Measurements from ENCODE around the gene RHOBTB1.

RHOBTB1 gene

DNA sequence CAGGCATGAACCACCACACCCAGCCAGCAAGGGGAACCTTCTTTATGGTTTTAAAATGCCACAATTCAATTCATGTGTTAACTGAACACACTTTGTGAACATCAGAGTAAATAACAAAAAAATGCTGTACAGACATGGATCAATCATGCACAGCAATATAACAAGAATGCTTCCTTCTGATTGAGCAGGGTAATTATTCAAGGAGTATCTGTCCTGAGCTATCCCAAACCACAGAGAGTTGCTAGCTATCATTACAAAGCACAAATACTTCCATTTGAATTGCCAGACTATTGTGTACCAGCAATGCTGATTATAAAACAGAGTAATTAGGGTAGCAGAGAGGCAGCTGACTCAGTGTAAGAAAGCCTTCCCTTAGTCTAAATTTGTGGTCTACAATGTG is 11.3 kb upstream of the RHOBTB1 start:
- no peaks in the 10 kb centered on the region for H3F3A ChIP-seq (ENCODE audit: insufficient read depth)
- H3K4me2 ChIP-seq (ENCODE audit: low read depth, low read length, poor library complexity, severe bottlenecking) = no peak overlapping the region
- H4K20me1 ChIP-seq (ENCODE audit: low read depth, low read length) = no peaks in the 10 kb centered on the region
- TF ChIP-seq, protein P1, sequence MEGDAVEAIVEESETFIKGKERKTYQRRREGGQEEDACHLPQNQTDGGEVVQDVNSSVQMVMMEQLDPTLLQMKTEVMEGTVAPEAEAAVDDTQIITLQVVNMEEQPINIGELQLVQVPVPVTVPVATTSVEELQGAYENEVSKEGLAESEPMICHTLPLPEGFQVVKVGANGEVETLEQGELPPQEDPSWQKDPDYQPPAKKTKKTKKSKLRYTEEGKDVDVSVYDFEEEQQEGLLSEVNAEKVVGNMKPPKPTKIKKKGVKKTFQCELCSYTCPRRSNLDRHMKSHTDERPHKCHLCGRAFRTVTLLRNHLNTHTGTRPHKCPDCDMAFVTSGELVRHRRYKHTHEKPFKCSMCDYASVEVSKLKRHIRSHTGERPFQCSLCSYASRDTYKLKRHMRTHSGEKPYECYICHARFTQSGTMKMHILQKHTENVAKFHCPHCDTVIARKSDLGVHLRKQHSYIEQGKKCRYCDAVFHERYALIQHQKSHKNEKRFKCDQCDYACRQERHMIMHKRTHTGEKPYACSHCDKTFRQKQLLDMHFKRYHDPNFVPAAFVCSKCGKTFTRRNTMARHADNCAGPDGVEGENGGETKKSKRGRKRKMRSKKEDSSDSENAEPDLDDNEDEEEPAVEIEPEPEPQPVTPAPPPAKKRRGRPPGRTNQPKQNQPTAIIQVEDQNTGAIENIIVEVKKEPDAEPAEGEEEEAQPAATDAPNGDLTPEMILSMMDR (IDR thresholded peaks at IDR 0.05; ENCODE audit: insufficient read depth, low read length, poor library complexity, severe bottlenecking) = no peak
- no peaks in the 10 kb centered on the region for H3K79me2 ChIP-seq (ENCODE audit: insufficient read depth, low read length)
- H3K9ac ChIP-seq (ENCODE audit: low read length) = no peak overlapping the region
- no peaks in the 10 kb centered on the region for H3K36me3 ChIP-seq (ENCODE audit: low read length)
- H3K4me3 ChIP-seq (ENCODE audit: insufficient read depth, low read length, poor library complexity, severe bottlenecking) = no peak overlapping the region
- H3K9me3 ChIP-seq (ENCODE audit: insufficient read depth, low read length) = no peaks in the 10 kb centered on the region
- H3K27ac ChIP-seq (ENCODE audit: low read depth, low read length) = no peak overlapping the region
- no peak overlapping the region for H2AFZ ChIP-seq (ENCODE audit: low read depth, low read length, severe bottlenecking)
- H3K27me3 ChIP-seq (ENCODE audit: low read length) = no peaks in the 10 kb centered on the region
- no peaks in the 10 kb centered on the region for H3K9me2 ChIP-seq (replicated peaks; ENCODE audit: insufficient read depth, low read length)

DNA sequence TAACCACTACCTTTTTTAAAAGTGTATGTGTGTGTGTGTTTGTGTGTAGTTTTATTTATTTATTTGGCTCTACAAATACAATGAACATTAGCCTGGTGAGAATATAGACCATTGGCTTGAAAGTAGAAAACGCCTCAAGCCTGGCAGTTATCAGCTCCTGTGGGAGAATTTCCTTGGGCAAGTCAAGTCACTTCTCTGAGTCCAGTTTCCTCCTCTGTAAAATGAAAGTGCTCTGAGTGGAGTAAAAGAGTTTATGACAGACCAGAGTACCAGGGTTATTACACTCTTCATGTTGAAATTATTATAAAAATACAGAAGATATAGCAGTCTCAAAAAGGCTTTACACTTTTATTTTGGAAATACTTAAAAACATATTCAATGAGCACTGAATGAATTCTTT is 10.1 kb upstream of the RHOBTB1 start:
- Histone ChIP-seq H3K36me3 (ENCODE audit: low read length) (no peaks in the 10 kb centered on the region), H3K27ac (ENCODE audit: low read depth, low read length) (no peak overlapping the region), H4K20me1 (ENCODE audit: low read depth, low read length) (no peaks in the 10 kb centered on the region), H3K9me2 (replicated peaks; ENCODE audit: insufficient read depth, low read length) (no peaks in the 10 kb centered on the region), H3F3A (ENCODE audit: insufficient read depth) (no peaks in the 10 kb centered on the region), H3K4me3 (ENCODE audit: insufficient read depth, low read length, poor library complexity, severe bottlenecking) (no peak overlapping the region), H3K9me3 (ENCODE audit: insufficient read depth, low read length) (no peaks in the 10 kb centered on the region), H3K4me2 (ENCODE audit: low read depth, low read length, poor library complexity, severe bottlenecking) (no peak overlapping the region), H3K9ac (ENCODE audit: low read length) (no peak overlapping the region), H3K27me3 (ENCODE audit: low read length) (no peaks in the 10 kb centered on the region), H3K79me2 (ENCODE audit: insufficient read depth, low read length) (no peaks in the 10 kb centered on the region), H2AFZ (ENCODE audit: low read depth, low read length, severe bottlenecking) (no peak overlapping the region)
- TF ChIP-seq, protein P1 (IDR thresholded peaks at IDR 0.05; ENCODE audit: insufficient read depth, low read length, poor library complexity, severe bottlenecking) = no peak
- TF ChIP-seq EZH2phosphoT487 (conservative IDR thresholded peaks at IDR 0.05; ENCODE audit: low read length) = no peak

DNA sequence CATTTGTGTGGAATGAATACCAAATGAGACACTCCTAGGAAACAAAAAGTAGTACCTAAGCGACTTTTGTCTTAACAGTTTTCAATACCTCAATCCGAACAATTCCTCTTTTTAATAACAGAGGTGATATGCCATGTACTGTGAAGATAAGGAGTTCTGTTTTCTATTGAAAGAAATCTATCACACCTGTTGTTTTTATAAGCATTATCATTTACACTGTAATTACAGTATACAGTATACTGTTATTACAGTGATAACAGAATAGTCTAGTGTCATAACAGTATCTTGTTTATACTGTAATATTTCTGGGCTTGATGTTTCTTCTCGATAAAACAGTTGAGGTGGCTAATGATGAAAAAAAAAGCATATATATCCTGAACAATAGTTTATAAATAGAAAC is 9.4 kb upstream of the RHOBTB1 start:
- Histone ChIP-seq H3K36me3 (ENCODE audit: low read length) (no peaks in the 10 kb centered on the region), H3K4me2 (ENCODE audit: low read depth, low read length, poor library complexity, severe bottlenecking) (no peak overlapping the region), H3K79me2 (ENCODE audit: insufficient read depth, low read length) (no peaks in the 10 kb centered on the region), H3K4me3 (ENCODE audit: insufficient read depth, low read length, poor library complexity, severe bottlenecking) (no peak overlapping the region), H3K9me2 (replicated peaks; ENCODE audit: insufficient read depth, low read length) (no peaks in the 10 kb centered on the region), H3K27me3 (ENCODE audit: low read length) (no peaks in the 10 kb centered on the region), H2AFZ (ENCODE audit: low read depth, low read length, severe bottlenecking) (no peak overlapping the region), H3K27ac (ENCODE audit: low read depth, low read length) (no peak overlapping the region), H3K9ac (ENCODE audit: low read length) (no peak overlapping the region), H4K20me1 (ENCODE audit: low read depth, low read length) (no peaks in the 10 kb centered on the region), H3K9me3 (ENCODE audit: insufficient read depth, low read length) (no peaks in the 10 kb centered on the region), H3F3A (ENCODE audit: insufficient read depth) (no peaks in the 10 kb centered on the region)
- no peak for TF ChIP-seq EZH2phosphoT487 (conservative IDR thresholded peaks at IDR 0.05; ENCODE audit: low read length)
- TF ChIP-seq, protein P1 (IDR thresholded peaks at IDR 0.05; ENCODE audit: insufficient read depth, low read length, poor library complexity, severe bottlenecking) = no peak

DNA sequence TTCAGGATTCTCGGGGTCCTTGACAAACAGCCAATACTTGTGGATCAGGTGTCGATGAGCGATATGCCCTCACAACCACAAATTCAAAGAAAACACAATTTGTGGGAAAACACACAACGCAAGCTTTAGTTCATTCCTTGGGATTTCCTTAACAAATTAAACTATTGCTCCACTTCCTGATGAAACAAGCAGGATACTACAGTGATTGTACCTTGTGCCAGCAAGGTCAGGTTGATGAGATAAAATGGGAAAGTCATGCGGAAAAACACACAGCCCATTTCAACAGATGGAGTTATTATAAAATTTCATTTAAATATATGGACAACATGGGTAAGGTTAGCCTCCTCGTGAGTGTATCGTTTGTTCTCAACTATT is 8.8 kb upstream of the RHOBTB1 start:
- Histone ChIP-seq H3K27ac (ENCODE audit: low read depth, low read length) (no peak overlapping the region), H3K4me2 (ENCODE audit: low read depth, low read length, poor library complexity, severe bottlenecking) (no peak overlapping the region), H3K27me3 (ENCODE audit: low read length) (no peaks in the 10 kb centered on the region), H3K4me3 (ENCODE audit: insufficient read depth, low read length, poor library complexity, severe bottlenecking) (no peak overlapping the region), H3F3A (ENCODE audit: insufficient read depth) (no peaks in the 10 kb centered on the region), H3K9ac (ENCODE audit: low read length) (no peak overlapping the region), H3K79me2 (ENCODE audit: insufficient read depth, low read length) (no peaks in the 10 kb centered on the region), H4K20me1 (ENCODE audit: low read depth, low read length) (no peaks in the 10 kb centered on the region), H3K36me3 (ENCODE audit: low read length) (no peaks in the 10 kb centered on the region), H2AFZ (ENCODE audit: low read depth, low read length, severe bottlenecking) (no peak overlapping the region), H3K9me3 (ENCODE audit: insufficient read depth, low read length) (no peaks in the 10 kb centered on the region), H3K9me2 (replicated peaks; ENCODE audit: insufficient read depth, low read length) (no peaks in the 10 kb centered on the region)
- TF ChIP-seq, protein P1 (IDR thresholded peaks at IDR 0.05; ENCODE audit: insufficient read depth, low read length, poor library complexity, severe bottlenecking) = no peak
- no peak for TF ChIP-seq EZH2phosphoT487 (conservative IDR thresholded peaks at IDR 0.05; ENCODE audit: low read length)

Data from SU-DHL-6 (cell line).